Stimulated activated CD8-positive, alpha-beta memory T cell treated with anti-CD3 and anti-CD28 coated beads, Interleukin-15, amount 100 ng/mL, for 24 hours (primary cell): ENCODE results near the gene CEP104.

Source experiments
- DNase-seq: peaks from one replicate; pipeline ENCODE4 v3.0.0-alpha.2; 2020; ENCODE audit warnings: low read depth

CEP104 gene

GRCh38 chr1:3868464-3869006, 11.5 kb upstream of the CEP104 start:
- no peak for DNase-seq

GRCh38 chr1:3865606-3866160, 8.7 kb upstream of the CEP104 start:
- no peak for DNase-seq

GRCh38 chr1:3864884-3865283, 7.9 kb upstream of the CEP104 start:
- DNase-seq: no peak

- DNase-seq: no peak
Measured at GRCh38 chr1:3863231-3863935, 6.4 kb upstream of the CEP104 start.

GRCh38 chr1:3858231-3858981, 1.4 kb upstream of the CEP104 start:
- no peak for DNase-seq

GRCh38 chr1:3857791-3858129, 749 bp upstream of the CEP104 start:
- DNase-seq: no peak

- DNase-seq: no peak
Measured at GRCh38 chr1:3852711-3853485, 4.1 kb downstream of the CEP104 start.

GRCh38 chr1:3852091-3852490, 4.9 kb downstream of the CEP104 start:
- no peak for DNase-seq

GRCh38 chr1:3851292-3851691, 5.7 kb downstream of the CEP104 start:
- no peak for DNase-seq

GRCh38 chr1:3850857-3851256, 6.2 kb downstream of the CEP104 start:
- no peak for DNase-seq

GRCh38 chr1:3847081-3847480, 9.9 kb downstream of the CEP104 start:
- no peak for DNase-seq

- no peak for DNase-seq
Measured at GRCh38 chr1:3846541-3846940, 10.5 kb downstream of the CEP104 start.

GRCh38 chr1:3842912-3843311, 14.1 kb downstream of the CEP104 start:
- no peak for DNase-seq

GRCh38 chr1:3841491-3841890, 15.5 kb downstream of the CEP104 start:
- DNase-seq: no peak

- DNase-seq: no peak
Measured at GRCh38 chr1:3838788-3839187, 18.2 kb downstream of the CEP104 start.

- no peak for DNase-seq
Measured at GRCh38 chr1:3837685-3838084, 19.3 kb downstream of the CEP104 start.

- DNase-seq: no peak
Measured at GRCh38 chr1:3837200-3837599, 19.8 kb downstream of the CEP104 start.

GRCh38 chr1:3836421-3836820, 20.6 kb downstream of the CEP104 start:
- DNase-seq: no peak

GRCh38 chr1:3834701-3835100, 22.3 kb downstream of the CEP104 start:
- no peak for DNase-seq

GRCh38 chr1:3831689-3832088, 25.3 kb downstream of the CEP104 start:
- no peak for DNase-seq

- no peak for DNase-seq
Measured at GRCh38 chr1:3828391-3828790, 28.6 kb downstream of the CEP104 start.

- DNase-seq: no peak
Measured at GRCh38 chr1:3827813-3828307, 29.2 kb downstream of the CEP104 start.
